GF-D8 (cell line): ENCODE results near the gene IFIH1.
A peak's percentile ranks its signal among the peaks of the same experiment; 100 is the strongest.

Experiments used
- DNase-seq: peaks from one replicate; lab custom pipeline; 2025; lab: John Stamatoyannopoulos, UW

IFIH1 gene

GRCh38 chr2:162318328-162319180 lies at the start of gene IFIH1:
IFIH1 (minus strand) TSS chr2:162318684; CDS start chr2:162318307, 377 bp downstream.
- peak; percentile 70 for DNase-seq

- no peak for DNase-seq
Observed at GRCh38 chr2:162365392-162365791, 46.9 kb upstream of the IFIH1 start.

GRCh38 chr2:162344617-162344950 lies 26.1 kb upstream of the IFIH1 start:
- DNase-seq, result no peak

DNA sequence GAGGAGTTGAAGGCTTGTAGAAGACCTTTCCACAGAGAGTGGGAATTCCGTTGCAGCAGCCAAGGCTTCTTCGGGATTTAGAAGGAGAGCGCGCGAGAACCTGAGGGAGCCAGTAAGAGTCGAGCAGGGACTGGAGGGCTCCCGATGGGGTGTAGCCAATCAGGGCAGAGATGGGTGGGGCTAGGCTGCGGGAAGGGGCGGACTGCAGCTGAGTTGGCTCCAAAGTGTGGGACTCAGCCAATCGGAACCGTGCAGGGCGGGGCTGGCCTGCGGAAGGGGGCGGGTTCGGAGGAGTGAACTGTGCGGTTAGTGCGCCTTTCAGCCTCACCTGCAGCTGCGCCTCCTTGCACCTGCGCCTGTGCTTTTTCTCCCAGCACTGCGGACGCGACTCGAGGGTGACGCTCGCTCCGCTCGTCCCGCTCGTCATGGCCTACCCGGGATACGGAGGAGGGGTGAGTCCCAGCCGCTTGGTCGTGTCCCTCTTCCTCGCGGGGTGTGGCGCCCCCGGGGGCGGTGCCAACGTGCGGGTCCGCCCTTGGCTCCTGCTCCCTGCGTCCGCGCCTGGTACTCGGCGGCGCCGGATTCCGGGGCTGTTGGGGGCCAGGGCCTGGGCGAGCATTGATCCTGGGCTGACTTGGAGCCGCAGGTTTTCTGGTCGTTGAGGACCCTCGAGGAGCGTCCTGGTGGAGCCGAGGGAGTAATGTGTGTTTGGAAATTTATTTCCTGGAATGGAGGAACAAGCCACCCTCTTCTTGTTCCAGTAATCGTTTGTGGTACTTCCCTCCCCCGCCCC lies 25.5 kb upstream of the IFIH1 start, which contains the start of gene GCA:
Gene GCA, plus strand, starts transcription at position 309 of the 793 bp plus-strand sequence. Its CDS starts 117 bp downstream, at position 426.
- DNase-seq, result peak; percentile 93

- DNase-seq, result no peak
Observed at GRCh38 chr2:162343492-162343823, 25.0 kb upstream of the IFIH1 start.

DNA sequence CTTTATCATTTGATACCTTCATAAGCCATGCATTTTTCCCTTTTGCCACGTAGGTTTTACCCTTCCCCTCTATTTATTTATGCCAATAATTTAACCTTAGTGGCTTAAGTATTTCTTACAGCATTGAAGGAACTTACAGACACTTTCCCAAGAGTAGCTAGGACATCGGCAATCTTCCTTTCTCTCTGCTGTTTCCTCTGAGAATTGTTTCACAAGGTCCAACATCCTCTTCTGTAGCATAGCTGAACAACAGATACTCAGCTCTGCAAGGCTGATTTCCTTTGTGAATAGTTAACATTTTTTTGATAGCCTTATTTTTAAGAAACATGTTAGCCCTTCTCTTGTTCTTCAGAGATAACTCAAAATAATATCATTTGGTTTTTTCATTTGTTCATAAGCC lies 24.4 kb upstream of the IFIH1 start:
- peak; percentile 63 for DNase-seq

- DNase-seq, result peak; percentile 31
Observed at GRCh38 chr2:162342321-162342720, 23.8 kb upstream of the IFIH1 start.

- no peak for DNase-seq
Observed at GRCh38 chr2:162340822-162341221, 22.3 kb upstream of the IFIH1 start.

GRCh38 chr2:162337868-162338267 lies 19.4 kb upstream of the IFIH1 start:
- no peak for DNase-seq

GRCh38 chr2:162333968-162334367 lies 15.5 kb upstream of the IFIH1 start:
- DNase-seq, result no peak

GRCh38 chr2:162330881-162331280 lies 12.4 kb upstream of the IFIH1 start:
- no peak for DNase-seq

DNA sequence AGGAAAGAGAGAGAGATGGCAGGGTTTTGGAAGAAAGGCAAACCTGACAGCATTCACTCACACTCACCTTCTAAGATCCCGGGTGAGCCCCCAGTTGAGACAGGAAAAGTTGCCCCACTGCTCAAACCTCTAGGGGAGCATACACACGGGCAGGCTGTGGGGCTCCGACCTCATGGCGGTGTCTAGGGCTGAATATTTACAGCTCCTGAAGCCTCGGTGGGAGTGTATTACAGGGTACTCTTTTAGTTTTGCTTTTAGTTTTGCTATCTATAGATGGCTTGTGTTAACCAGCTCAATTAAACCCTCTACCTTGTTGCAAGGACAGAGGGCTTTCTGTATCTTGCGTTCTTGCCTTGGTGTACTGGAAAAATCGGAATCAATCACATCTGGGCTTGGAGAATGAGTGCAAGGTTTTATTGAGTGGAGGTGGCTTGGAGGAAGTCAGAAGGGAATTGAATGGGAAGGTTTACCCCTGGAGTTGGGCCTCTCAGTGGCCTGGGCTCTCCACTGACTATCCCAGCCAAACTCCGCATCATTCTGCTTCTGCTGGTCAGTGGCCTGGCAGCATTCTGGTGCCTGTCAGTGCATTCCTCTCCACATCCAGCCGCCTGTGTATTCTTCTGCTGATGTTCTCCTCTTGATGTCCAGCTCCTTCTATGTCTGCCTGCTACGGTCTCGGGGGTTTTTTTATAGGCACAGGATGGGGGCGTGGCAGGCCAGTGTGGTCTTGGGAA lies 10.1 kb upstream of the IFIH1 start:
- no peak for DNase-seq

DNA sequence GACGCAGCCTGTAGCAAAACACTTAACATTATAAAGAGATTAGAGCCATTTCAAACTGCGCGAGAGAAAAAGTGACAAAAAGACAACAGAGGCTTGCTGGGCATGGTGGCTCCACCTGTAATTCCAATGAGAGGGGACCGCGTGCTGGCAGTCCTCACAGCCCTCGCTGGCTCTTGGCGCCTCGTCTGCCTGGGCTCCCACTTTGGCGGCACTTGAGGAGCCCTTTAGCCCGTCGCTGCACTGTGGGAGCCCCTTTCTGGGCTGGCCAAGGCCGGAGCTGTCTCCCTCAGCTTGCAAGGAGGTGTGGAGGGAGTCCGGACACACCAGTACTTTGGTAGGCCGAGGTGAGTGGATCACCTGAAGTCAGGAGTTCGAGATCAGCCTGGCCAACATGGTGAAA lies 9.3 kb upstream of the IFIH1 start:
- no peak for DNase-seq

GRCh38 chr2:162327134-162327769 lies 8.8 kb upstream of the IFIH1 start:
- DNase-seq, result no peak

GRCh38 chr2:162324953-162325352 lies 6.5 kb upstream of the IFIH1 start:
- DNase-seq, result no peak

- no peak for DNase-seq
Observed at GRCh38 chr2:162320864-162321517, 2.5 kb upstream of the IFIH1 start.

DNA sequence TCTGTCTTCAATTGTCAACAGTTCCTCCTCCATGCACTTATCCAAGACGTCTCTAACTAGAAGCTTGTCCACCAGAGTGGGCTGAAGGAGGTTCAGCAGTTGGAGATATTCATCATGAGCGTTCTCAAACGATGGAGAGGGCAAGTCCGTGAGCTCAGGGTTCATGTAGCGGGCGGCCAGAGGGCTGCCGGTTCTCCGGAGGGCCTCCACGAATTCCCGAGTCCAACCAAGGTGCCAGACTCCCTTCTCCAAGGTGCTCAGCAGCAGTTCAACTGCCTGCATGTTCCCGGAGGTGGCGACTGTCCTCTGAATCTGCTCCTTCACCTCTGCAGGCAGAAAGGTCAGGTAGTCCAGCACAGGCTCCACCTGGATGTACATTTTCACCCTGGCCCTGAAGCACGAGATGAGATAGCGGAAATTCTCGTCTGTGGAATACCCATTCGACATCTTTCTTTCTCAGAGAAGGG lies 590 bp downstream of the IFIH1 start:
- no peak for DNase-seq

DNA sequence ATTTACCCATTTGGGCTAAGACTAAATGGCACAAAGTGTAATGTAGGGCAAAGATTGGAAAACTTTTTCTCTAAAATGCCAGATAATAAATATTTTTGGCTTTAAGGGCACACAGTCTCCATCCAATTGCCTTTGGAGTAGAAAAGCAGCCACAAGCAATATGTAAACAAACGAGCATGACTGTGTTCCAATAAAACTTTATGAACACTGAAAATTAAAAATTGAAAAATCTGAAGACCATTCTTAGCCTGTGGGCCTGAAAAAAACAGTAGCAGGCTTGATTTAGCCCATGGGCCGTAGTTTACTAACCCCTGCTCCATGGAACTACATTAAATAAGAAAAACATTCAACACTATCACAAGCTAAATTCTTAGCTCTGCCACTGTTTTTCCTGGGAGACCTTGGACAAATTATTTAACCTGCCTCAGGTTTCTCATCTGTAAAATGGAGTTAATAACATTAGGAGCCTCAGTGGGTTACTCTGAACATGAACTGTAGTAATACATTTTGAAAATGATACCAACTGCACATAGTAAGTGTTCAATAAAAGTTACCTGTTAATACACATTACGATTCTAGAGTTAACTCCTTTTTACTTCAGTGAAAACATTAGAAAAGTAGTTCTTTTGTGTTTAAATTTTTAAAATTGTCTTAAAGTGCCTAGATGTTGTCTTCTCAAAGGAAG lies 1.3 kb downstream of the IFIH1 start:
- DNase-seq, result no peak

- no peak for DNase-seq
Observed at GRCh38 chr2:162316590-162316989, 1.9 kb downstream of the IFIH1 start.

GRCh38 chr2:162315938-162316337 lies 2.5 kb downstream of the IFIH1 start:
- DNase-seq, result no peak

GRCh38 chr2:162312853-162313252 lies 5.6 kb downstream of the IFIH1 start:
- no peak for DNase-seq
